Measurements from ENCODE around the gene CCDC192.

DNA sequence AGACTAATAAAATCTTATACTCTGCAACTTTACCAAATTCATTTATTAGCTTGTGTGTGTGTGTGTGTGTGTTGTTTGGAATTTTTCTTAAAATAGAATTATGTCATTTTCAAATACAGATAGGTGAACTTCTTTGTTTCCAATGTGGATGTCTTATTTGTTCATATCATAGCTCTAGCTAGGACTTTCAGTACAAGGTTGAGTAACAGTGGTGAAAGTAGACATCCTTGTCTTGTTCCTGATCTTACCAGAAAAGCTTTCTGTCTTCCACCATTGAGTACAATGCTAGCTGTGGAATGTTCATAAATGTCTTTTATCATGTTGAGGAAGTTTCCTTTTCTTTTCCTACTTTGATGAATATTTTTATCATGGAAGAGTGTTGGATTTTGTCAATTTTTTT is 74.8 kb downstream of the CCDC192 start:
- TF ChIP-seq TOX (CRISPR knock-in tag; IDR thresholded peaks at IDR 0.05; ENCODE audit: borderline replicate concordance) (no peak), PPARA (CRISPR knock-in tag; IDR thresholded peaks at IDR 0.05; ENCODE audit: borderline replicate concordance) (no peak), ZFP30 (CRISPR knock-in tag; IDR thresholded peaks at IDR 0.05) (no peak), TSHZ2 (CRISPR knock-in tag; IDR thresholded peaks at IDR 0.05) (no peak), BACH2 (CRISPR knock-in tag; IDR thresholded peaks at IDR 0.05; ENCODE audit: borderline replicate concordance) (no peak), RARB (CRISPR knock-in tag; IDR thresholded peaks at IDR 0.05) (no peak), PATZ1 (CRISPR knock-in tag; IDR thresholded peaks at IDR 0.05; ENCODE audit: borderline replicate concordance) (no peak), TCF4 (CRISPR knock-in tag; IDR thresholded peaks at IDR 0.05; ENCODE audit: borderline replicate concordance) (no peak), ESRRG (CRISPR knock-in tag; IDR thresholded peaks at IDR 0.05) (no peak), SNAI2 (CRISPR knock-in tag; IDR thresholded peaks at IDR 0.05) (no peak), ZFP3 (CRISPR knock-in tag; IDR thresholded peaks at IDR 0.05) (no peak), CSDC2 (CRISPR knock-in tag; IDR thresholded peaks at IDR 0.05) (no peak)
- TF ChIP-seq, protein P1, sequence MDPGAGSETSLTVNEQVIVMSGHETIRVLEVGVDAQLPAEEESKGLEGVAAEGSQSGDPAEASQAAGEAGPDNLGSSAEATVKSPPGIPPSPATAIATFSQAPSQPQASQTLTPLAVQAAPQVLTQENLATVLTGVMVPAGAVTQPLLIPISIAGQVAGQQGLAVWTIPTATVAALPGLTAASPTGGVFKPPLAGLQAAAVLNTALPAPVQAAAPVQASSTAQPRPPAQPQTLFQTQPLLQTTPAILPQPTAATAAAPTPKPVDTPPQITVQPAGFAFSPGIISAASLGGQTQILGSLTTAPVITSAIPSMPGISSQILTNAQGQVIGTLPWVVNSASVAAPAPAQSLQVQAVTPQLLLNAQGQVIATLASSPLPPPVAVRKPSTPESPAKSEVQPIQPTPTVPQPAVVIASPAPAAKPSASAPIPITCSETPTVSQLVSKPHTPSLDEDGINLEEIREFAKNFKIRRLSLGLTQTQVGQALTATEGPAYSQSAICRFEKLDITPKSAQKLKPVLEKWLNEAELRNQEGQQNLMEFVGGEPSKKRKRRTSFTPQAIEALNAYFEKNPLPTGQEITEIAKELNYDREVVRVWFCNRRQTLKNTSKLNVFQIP (CRISPR knock-in tag; IDR thresholded peaks at IDR 0.05; ENCODE audit: borderline replicate concordance, low read depth), result no peak

Measured in SK-N-SH treated with all-trans-retinoic acid at 6 μM for 48 hours (cell line).